ENCODE results near the gene METRNL. TPM values are rescaled to one million over a fixed set of nuclear protein-coding genes. Genes with fewer than 3 reads are reported as not detected.

The METRNL gene
- total and polyA plus RNA-seq, 2 experiments from 2014 or later = 30.0 to 44.1 TPM

DNA sequence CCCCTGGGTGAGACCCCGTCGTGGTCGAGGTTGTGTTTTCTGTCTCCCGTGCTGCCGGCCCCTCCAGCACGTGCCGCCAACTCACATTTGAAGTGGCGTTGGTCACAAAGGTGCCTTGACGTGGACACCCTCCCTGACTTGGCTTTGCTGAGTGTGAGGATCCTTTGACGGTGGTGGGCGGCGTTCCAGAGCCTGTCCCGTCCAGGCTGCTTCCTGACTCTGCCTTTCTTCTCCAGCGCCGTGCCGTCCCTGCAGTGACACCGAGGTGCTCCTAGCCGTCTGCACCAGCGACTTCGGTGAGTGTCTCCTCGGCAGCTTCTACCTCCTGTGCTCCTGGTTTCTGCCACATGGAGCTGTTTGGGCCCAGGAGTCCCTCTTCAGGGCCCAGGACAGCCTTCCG is 13.5 kb downstream of the METRNL start:
- Histone ChIP-seq H3K27me3 (no peaks in the 10 kb centered on the region), H3K4me1 (ENCODE audit: low read depth) (no peaks in the 10 kb centered on the region), H3K9me3 (ENCODE audit: low read depth) (no peaks in the 10 kb centered on the region), H3K36me3 (no peaks in the 10 kb centered on the region), H3K27ac (no peak overlapping the region), H3K4me3 (no peak overlapping the region)
- TF ChIP-seq, protein P1, sequence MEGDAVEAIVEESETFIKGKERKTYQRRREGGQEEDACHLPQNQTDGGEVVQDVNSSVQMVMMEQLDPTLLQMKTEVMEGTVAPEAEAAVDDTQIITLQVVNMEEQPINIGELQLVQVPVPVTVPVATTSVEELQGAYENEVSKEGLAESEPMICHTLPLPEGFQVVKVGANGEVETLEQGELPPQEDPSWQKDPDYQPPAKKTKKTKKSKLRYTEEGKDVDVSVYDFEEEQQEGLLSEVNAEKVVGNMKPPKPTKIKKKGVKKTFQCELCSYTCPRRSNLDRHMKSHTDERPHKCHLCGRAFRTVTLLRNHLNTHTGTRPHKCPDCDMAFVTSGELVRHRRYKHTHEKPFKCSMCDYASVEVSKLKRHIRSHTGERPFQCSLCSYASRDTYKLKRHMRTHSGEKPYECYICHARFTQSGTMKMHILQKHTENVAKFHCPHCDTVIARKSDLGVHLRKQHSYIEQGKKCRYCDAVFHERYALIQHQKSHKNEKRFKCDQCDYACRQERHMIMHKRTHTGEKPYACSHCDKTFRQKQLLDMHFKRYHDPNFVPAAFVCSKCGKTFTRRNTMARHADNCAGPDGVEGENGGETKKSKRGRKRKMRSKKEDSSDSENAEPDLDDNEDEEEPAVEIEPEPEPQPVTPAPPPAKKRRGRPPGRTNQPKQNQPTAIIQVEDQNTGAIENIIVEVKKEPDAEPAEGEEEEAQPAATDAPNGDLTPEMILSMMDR (IDR thresholded peaks at IDR 0.05; ENCODE audit: low read depth, low read length) = no peak
- DNase-seq (ENCODE audit: low read depth in 1 of 2, low spot score in 1 of 2) = no peak

DNA sequence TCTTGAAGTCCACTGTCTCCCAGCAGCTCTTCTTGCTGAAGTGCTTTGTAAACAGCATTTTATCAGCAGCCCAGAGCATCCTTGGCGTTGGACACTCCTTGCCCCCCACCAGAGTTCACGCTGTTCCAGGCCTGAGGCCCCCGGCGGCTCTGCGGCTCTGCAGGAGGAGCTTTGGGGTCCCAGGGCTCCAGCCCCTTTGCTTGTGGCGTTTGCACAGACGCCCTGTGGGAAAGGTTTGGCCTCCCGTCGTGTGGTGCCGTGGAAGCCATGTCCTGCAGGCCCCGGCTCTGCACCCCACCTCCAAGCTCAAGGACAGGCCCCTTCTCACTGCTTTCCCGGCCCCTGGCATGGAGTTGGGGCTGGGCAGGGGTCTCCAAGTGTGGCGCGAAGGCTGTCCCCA is 14.1 kb downstream of the METRNL start:
- no peak overlapping the region for H3K27ac ChIP-seq
- TF ChIP-seq, protein P1 (IDR thresholded peaks at IDR 0.05; ENCODE audit: low read depth, low read length) = no peak
- H3K4me1 ChIP-seq (ENCODE audit: low read depth) = no peaks in the 10 kb centered on the region
- H3K36me3 ChIP-seq = no peaks in the 10 kb centered on the region
- no peaks in the 10 kb centered on the region for H3K27me3 ChIP-seq
- no peak for DNase-seq (ENCODE audit: low read depth in 1 of 2, low spot score in 1 of 2)
- H3K9me3 ChIP-seq (ENCODE audit: low read depth) = no peaks in the 10 kb centered on the region
- H3K4me3 ChIP-seq = no peak overlapping the region

DNA sequence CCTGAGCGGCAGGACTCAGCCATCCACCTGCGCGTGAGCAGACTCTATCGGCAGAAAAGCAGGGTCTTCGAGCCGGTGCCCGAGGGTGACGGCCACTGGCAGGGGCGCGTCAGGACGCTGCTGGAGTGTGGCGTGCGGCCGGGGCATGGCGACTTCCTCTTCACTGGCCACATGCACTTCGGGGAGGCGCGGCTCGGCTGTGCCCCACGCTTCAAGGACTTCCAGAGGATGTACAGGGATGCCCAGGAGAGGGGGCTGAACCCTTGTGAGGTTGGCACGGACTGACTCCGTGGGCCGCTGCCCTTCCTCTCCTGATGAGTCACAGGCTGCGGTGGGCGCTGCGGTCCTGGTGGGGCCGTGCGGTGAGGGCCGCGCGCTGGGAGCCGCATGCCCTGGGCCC is 14.9 kb downstream of the METRNL start:
- TF ChIP-seq, protein P1 (IDR thresholded peaks at IDR 0.05; ENCODE audit: low read depth, low read length) = no peak
- Histone ChIP-seq H3K27ac (no peak overlapping the region), H3K4me3 (no peak overlapping the region), H3K27me3 (no peaks in the 10 kb centered on the region), H3K4me1 (ENCODE audit: low read depth) (peaks cover 5% of the 10 kb centered on the region), H3K9me3 (ENCODE audit: low read depth) (no peaks in the 10 kb centered on the region), H3K36me3 (no peaks in the 10 kb centered on the region)
- DNase-seq (ENCODE audit: low read depth in 1 of 2, low spot score in 1 of 2) = no peak

DNA sequence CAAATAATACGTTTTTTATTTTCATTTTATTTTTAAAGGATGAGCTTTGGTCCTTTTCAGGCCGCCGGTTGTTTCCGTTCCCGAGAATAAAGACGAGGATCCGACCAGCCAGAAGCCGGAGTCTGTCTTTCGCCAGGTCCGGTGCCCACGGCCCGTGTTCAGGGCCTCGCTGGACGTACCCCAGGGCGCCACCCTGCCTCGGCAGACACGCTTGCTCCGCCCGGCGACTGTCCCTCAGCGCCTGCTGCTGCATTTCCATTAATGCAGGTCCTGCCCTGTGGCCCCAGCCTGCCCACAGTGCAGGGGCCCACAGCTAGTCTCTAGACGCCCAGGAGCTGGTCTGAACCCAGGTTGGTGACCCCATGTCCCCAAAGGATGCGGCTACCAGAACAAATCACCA is 15.6 kb downstream of the METRNL start:
- no peak for DNase-seq (ENCODE audit: low read depth in 1 of 2, low spot score in 1 of 2)
- Histone ChIP-seq H3K9me3 (ENCODE audit: low read depth) (no peaks in the 10 kb centered on the region), H3K4me3 (no peak overlapping the region), H3K27me3 (no peaks in the 10 kb centered on the region), H3K27ac (no peak overlapping the region), H3K4me1 (ENCODE audit: low read depth) (peaks cover 10% of the 10 kb centered on the region), H3K36me3 (no peaks in the 10 kb centered on the region)
- TF ChIP-seq, protein P1 (IDR thresholded peaks at IDR 0.05; ENCODE audit: low read depth, low read length) = no peak

DNA sequence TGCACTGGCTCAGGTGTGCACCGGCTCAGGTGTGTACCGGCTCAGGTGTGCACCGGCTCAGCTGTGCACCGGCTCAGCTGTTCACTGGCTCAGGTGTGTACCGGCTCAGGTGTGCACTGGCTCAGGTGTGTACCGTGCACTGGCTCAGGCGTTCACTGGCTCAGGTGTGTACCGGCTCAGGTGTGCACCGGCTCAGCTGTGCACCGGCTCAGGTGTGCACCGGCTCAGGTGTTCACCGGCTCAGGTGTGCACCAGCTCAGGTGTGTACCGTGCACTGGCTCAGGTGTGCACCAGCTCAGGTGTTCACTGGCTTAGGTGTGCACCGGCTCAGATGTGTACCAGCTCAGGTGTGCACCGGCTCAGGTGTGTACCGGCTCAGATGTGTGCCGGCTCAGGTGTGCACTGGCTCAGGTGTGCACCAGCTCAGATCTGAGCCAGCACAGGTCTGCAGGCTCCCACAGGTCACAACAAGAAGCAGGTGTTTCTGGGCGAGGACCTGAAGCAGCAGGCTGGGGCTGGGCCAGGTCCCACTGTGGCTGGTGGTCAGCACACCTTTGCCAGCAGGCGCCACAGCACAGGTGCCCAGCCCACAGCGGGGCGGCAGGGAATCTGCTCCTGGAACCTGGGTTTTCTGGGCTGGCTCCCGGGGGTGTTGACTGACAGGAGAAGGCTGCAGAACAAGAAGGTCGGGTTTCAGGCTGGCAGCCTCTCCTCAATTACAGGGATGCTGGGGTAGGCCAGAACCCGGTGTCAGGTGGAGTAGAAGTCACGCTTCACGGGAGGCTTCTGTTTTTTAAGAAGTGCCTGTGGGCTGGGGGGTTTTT is 17.2 kb downstream of the METRNL start:
- H3K27ac ChIP-seq = no peak overlapping the region
- TF ChIP-seq, protein P1 (IDR thresholded peaks at IDR 0.05; ENCODE audit: low read depth, low read length) = no peak
- no peak overlapping the region for H3K4me3 ChIP-seq

More for the DNA sequence above, 17.2 kb downstream of the METRNL start:
- H3K36me3 ChIP-seq = no peaks in the 10 kb centered on the region
- H3K27me3 ChIP-seq = no peaks in the 10 kb centered on the region
- H3K9me3 ChIP-seq (ENCODE audit: low read depth) = no peaks in the 10 kb centered on the region
- peaks cover 14% of the 10 kb centered on the region for H3K4me1 ChIP-seq (ENCODE audit: low read depth)
- DNase-seq (ENCODE audit: low read depth in 1 of 2, low spot score in 1 of 2) = no peak

All from cardiac muscle cell (in vitro differentiated cells and primary cell).